Mesothelial cell of epicardium (in vitro differentiated cells): ENCODE results near the gene PAK5. TPM values are rescaled to one million over a fixed set of nuclear protein-coding genes. Genes with fewer than 3 reads are reported as not detected.

ENCODE experiments used
- DNase-seq, 2 experiments: peaks; one replicate each; pipeline ENCODE4 v3.0.0; 2021; ENCODE audit warnings: low spot score in 2 of 2; ENCODE audit not compliant: unreplicated experiment in 2 of 2
- H3K27ac Mint-ChIP-seq: 2 replicates; pipeline ENCODE4 v1.8.0; 2021; ENCODE audit warnings: mixed read lengths
- H3K27me3 Mint-ChIP-seq: 2 replicates; pipeline ENCODE4 v1.8.0; 2021; ENCODE audit warnings: low read depth, mixed read lengths
- H3K36me3 Mint-ChIP-seq: 2 replicates; pipeline ENCODE4 v1.8.0; 2021; ENCODE audit warnings: mixed read lengths
- H3K4me1 Mint-ChIP-seq: 2 replicates; pipeline ENCODE4 v1.8.0; 2021; ENCODE audit warnings: mixed read lengths
- H3K4me3 Mint-ChIP-seq: 2 replicates; pipeline ENCODE4 v1.8.0; 2021; ENCODE audit warnings: mild to moderate bottlenecking, moderate library complexity, mixed read lengths
- H3K9me3 Mint-ChIP-seq: 2 replicates; pipeline ENCODE4 v1.8.0; 2021; ENCODE audit warnings: mixed read lengths
- CTCF ChIP-seq: fragments of 200-600 bp; sonication (generic); IDR thresholded peaks from one replicate; pipeline ENCODE4 v1.5.0; 2021; ENCODE audit warnings: antibody characterized with exemption; ENCODE audit not compliant: unreplicated experiment
- total RNA-seq: library from RNA; stranded (reverse); gene quantifications from 3 replicates; pipeline ENCODE4 v1.2.1, GENCODE V29; 2021

The PAK5 gene
- total RNA-seq, 1 donor from 2014 or later, result 0.54 TPM

GRCh38 chr20:9514072-9514460 is 324.8 kb downstream of the PAK5 start:
- peaks cover 24% of the 10 kb centered on the region for H3K4me1 Mint-ChIP-seq
- H3K4me3 Mint-ChIP-seq, result no peak overlapping the region
- H3K27me3 Mint-ChIP-seq, result peaks cover 99% of the 10 kb centered on the region
- DNase-seq, result no peak
- no peak for TF ChIP-seq CTCF
- no peaks in the 10 kb centered on the region for H3K9me3 Mint-ChIP-seq
- no peaks in the 10 kb centered on the region for H3K36me3 Mint-ChIP-seq
- H3K27ac Mint-ChIP-seq, result no peak overlapping the region

GRCh38 chr20:9510911-9511310 is 328.0 kb downstream of the PAK5 start:
- no peak for DNase-seq
- Mint-ChIP-seq H3K36me3 (no peaks in the 10 kb centered on the region), H3K27ac (no peak overlapping the region), H3K4me3 (no peak overlapping the region), H3K4me1 (peaks cover 19% of the 10 kb centered on the region), H3K9me3 (no peaks in the 10 kb centered on the region), H3K27me3 (peaks cover 99% of the 10 kb centered on the region)
- no peak for TF ChIP-seq CTCF

- DNase-seq, result no peak
- no peaks in the 10 kb centered on the region for H3K9me3 Mint-ChIP-seq
- H3K36me3 Mint-ChIP-seq, result no peaks in the 10 kb centered on the region
- H3K4me3 Mint-ChIP-seq, result no peak overlapping the region
- no peak for TF ChIP-seq CTCF
- H3K27ac Mint-ChIP-seq, result no peak overlapping the region
- H3K27me3 Mint-ChIP-seq, result peaks cover 97% of the 10 kb centered on the region
- peaks cover 3% of the 10 kb centered on the region for H3K4me1 Mint-ChIP-seq
Measured at GRCh38 chr20:9509246-9509645, 329.6 kb downstream of the PAK5 start.

- Mint-ChIP-seq H3K27me3 (peaks cover 92% of the 10 kb centered on the region), H3K36me3 (no peaks in the 10 kb centered on the region), H3K9me3 (no peaks in the 10 kb centered on the region), H3K27ac (no peak overlapping the region), H3K4me3 (no peak overlapping the region), H3K4me1 (peaks cover 3% of the 10 kb centered on the region)
- TF ChIP-seq CTCF, result no peak
- no peak for DNase-seq
Measured at GRCh38 chr20:9508696-9509178, 330.1 kb downstream of the PAK5 start.

GRCh38 chr20:9508240-9508661 is 330.6 kb downstream of the PAK5 start:
- Mint-ChIP-seq H3K4me3 (no peak overlapping the region), H3K27me3 (peaks cover 87% of the 10 kb centered on the region), H3K36me3 (no peaks in the 10 kb centered on the region), H3K4me1 (peaks cover 3% of the 10 kb centered on the region), H3K27ac (no peak overlapping the region), H3K9me3 (no peaks in the 10 kb centered on the region)
- no peak for DNase-seq
- TF ChIP-seq CTCF, result no peak
